Common myeloid progenitor, CD34-positive (primary cell): ENCODE data around the gene HOXB2.

Experiments used
- CTCF ChIA-PET: fragments of 350-600 bp; sonication (Branson Sonifier 250); formaldehyde crosslinking; loops from one replicate; lab custom pipeline; 2021; ENCODE audit warnings: antibody characterized with exemption; lab: Charles Lee
- POLR2A ChIA-PET: fragments of 350-600 bp; sonication (Branson Sonifier 250); formaldehyde crosslinking; loops from one replicate; lab custom pipeline; 2021; ENCODE audit warnings: antibody characterized with exemption; lab: Charles Lee
- DNase-seq, 3 donors: peaks; one replicate each; pipeline versions ENCODE4 v3.0.0 to v3.0.0-alpha.2; 2013
- H3K27ac ChIP-seq, 2 experiments: 1 replicate in 1 of 2; 2 replicates in 1 of 2; pipeline ENCODE4 v1.7.0; 2013; ENCODE audit warnings: inconsistent platforms in 2 of 2, low read length in 2 of 2, mild to moderate bottlenecking in 2 of 2, low read depth in 1 of 2, moderate library complexity in 1 of 2; ENCODE audit not compliant: severe bottlenecking in 2 of 2, insufficient read depth in 1 of 2, poor library complexity in 1 of 2
- H3K27me3 ChIP-seq, 5 experiments: replicated peaks in 2 of 5; 1 replicate in 3 of 5; 2 replicates in 2 of 5; pipeline versions ENCODE4 v1.6.1 to v1.7.0; 2013; ENCODE audit warnings: low read length in 4 of 5, mild to moderate bottlenecking in 2 of 5, moderate library complexity in 2 of 5, inconsistent platforms in 1 of 5; ENCODE audit not compliant: insufficient read depth in 5 of 5, control insufficient read depth in 4 of 5
- H3K36me3 ChIP-seq, 4 experiments: 1 replicate in 2 of 4; 2 replicates in 2 of 4; pipeline versions ENCODE4 v1.6.1 to v1.7.0; 2013; ENCODE audit warnings: low read length in 3 of 4, control low read depth in 1 of 4, mild to moderate bottlenecking in 1 of 4; ENCODE audit not compliant: control insufficient read depth in 4 of 4, insufficient read depth in 4 of 4
- H3K4me1 ChIP-seq, 4 experiments: 1 replicate in 3 of 4; 2 replicates in 1 of 4; pipeline versions ENCODE4 v1.6.1 to v1.7.1; 2013; ENCODE audit warnings: low read length in 3 of 4, mild to moderate bottlenecking in 3 of 4, control low read depth in 1 of 4, inconsistent platforms in 1 of 4, moderate library complexity in 1 of 4; ENCODE audit not compliant: control insufficient read depth in 4 of 4, insufficient read depth in 4 of 4; ENCODE audit errors: control extremely low read depth in 1 of 4
- H3K4me3 ChIP-seq, 7 experiments: 1 replicate in 4 of 7; 2 replicates in 3 of 7; pipeline versions ENCODE4 v1.5.1 to v1.7.0; 2013; ENCODE audit warnings: mild to moderate bottlenecking in 7 of 7, low read length in 6 of 7, moderate library complexity in 6 of 7, inconsistent platforms in 2 of 7, low read depth in 2 of 7, control low read depth in 1 of 7; ENCODE audit not compliant: insufficient read depth in 4 of 7, control insufficient read depth in 1 of 7; ENCODE audit errors: extremely low read depth in 1 of 7
- H3K9me3 ChIP-seq, 5 experiments: 1 replicate in 4 of 5; 2 replicates in 1 of 5; pipeline versions ENCODE4 v1.6.1 to v1.7.1; 2013; ENCODE audit warnings: low read length in 4 of 5, mild to moderate bottlenecking in 2 of 5, inconsistent platforms in 1 of 5, low read depth in 1 of 5, moderate library complexity in 1 of 5; ENCODE audit not compliant: control insufficient read depth in 4 of 5, insufficient read depth in 2 of 5; ENCODE audit errors: control extremely low read depth in 1 of 5
- WGBS: methylation state at CpG from one replicate; pipeline ENCODE4 v1.1.5; 2013; ENCODE audit not compliant: insufficient coverage; 5-methylcytosine and 5-hydroxymethylcytosine counted together

Gene HOXB2

GRCh38 chr17:48591255-48592056 lies 46.5 kb upstream of the HOXB2 start:
- Histone ChIP-seq H3K4me3 (peak overlapping the region in 4 of 7 experiments; percentile 75 to 97 (median 83)), H3K27me3 (peaks cover 0 to 14% (median 0%) of the 10 kb centered on the region in 5 experiments), H3K27ac (peak overlapping the region; percentile 80 to 87), H3K4me1 (peaks cover 13 to 84% (median 65%) of the 10 kb centered on the region in 4 experiments), H3K9me3 (no peaks in the 10 kb centered on the region), H3K36me3 (peaks cover 0 to 3% (median 0%) of the 10 kb centered on the region in 4 experiments)
- peak in 1 of 3 donors; percentile 49 for DNase-seq
- WGBS = 39% methylated on average over 5 of the region's 10 CpGs
- ChIA-PET CTCF (interaction anchor here (0.8 to 4.3 kb wide), 12 partner anchors 27 to 565 kb away, joined by 3 to 31 read pairs (median 6); no protein-coding TSS in a partner anchor), POLR2A (interaction anchor here (0.6 to 1.3 kb wide), 3 partner anchors 200 to 255 kb away, joined by 3 to 4 read pairs (median 3); no protein-coding TSS in a partner anchor)

- Histone ChIP-seq H3K36me3 (peaks cover 0 to 3% (median 0%) of the 10 kb centered on the region in 4 experiments), H3K27ac (peak overlapping the region; percentile 80 to 87), H3K4me1 (peaks cover 13 to 84% (median 66%) of the 10 kb centered on the region in 4 experiments), H3K27me3 (peaks cover 0 to 14% (median 0%) of the 10 kb centered on the region in 5 experiments), H3K9me3 (no peaks in the 10 kb centered on the region), H3K4me3 (peak overlapping the region in 6 of 7 experiments; percentile 11 to 97 (median 86))
- CTCF ChIA-PET = interaction anchor here (0.8 to 4.2 kb wide), 7 partner anchors 36 to 436 kb away, joined by 3 to 22 read pairs (median 3); no protein-coding TSS in a partner anchor
- POLR2A ChIA-PET = interaction anchor here (0.6 to 0.8 kb wide), 2 partner anchors 10 to 202 kb away, joined by 3 read pairs; no protein-coding TSS in a partner anchor
- no peak for DNase-seq
Measured at GRCh38 chr17:48590607-48591161, 45.8 kb upstream of the HOXB2 start.

GRCh38 chr17:48589831-48590606 lies 45.1 kb upstream of the HOXB2 start, which contains the start of gene HOXB3:
TSS of gene HOXB3 (minus strand) at chr17:48590241. CDS start at chr17:48552474, 37,767 bp downstream.
- H3K4me3 ChIP-seq = peak within 1 kb of the TSS; percentile 45 to 97 (median 82)
- CTCF ChIA-PET = interaction anchor here (1.0 to 4.2 kb wide), 9 partner anchors 14 to 435 kb away, joined by 3 to 22 read pairs (median 4); no protein-coding TSS in a partner anchor
- H3K27ac ChIP-seq = peak within 1 kb of the TSS; percentile 80 to 87
- H3K4me1 ChIP-seq = peaks cover 13 to 85% (median 69%) of the 10 kb centered on the region in 4 experiments
- peaks cover 0 to 14% (median 0%) of the 10 kb centered on the region in 5 experiments for H3K27me3 ChIP-seq
- H3K9me3 ChIP-seq = no peaks in the 10 kb centered on the region
- no peaks in the 10 kb centered on the region for H3K36me3 ChIP-seq
- 2% methylated on average over 16 of the region's 23 CpGs for WGBS
- DNase-seq = peak in 2 of 3 donors; percentile 62 to 71
- POLR2A ChIA-PET = interaction anchor here (0.5 to 0.8 kb wide), 2 partner anchors 10 to 1522 kb away, joined by 3 to 4 read pairs; no protein-coding TSS in a partner anchor

- CTCF ChIA-PET = interaction anchor here (0.8 to 2.1 kb wide), 15 partner anchors 13 to 284 kb away, joined by 3 to 11 read pairs (median 4); no protein-coding TSS in a partner anchor
- no peaks in the 10 kb centered on the region for H3K9me3 ChIP-seq
- peaks cover 0 to 14% (median 0%) of the 10 kb centered on the region in 5 experiments for H3K27me3 ChIP-seq
- H3K4me3 ChIP-seq = peak overlapping the region; percentile 45 to 97 (median 82)
- H3K36me3 ChIP-seq = no peaks in the 10 kb centered on the region
- peaks cover 13 to 86% (median 72%) of the 10 kb centered on the region in 4 experiments for H3K4me1 ChIP-seq
- H3K27ac ChIP-seq = peak overlapping the region; percentile 80 to 87
- WGBS = 6% methylated on average over 6 of the region's 10 CpGs
- peak in 1 of 3 donors; percentile 38 for DNase-seq
- POLR2A ChIA-PET = interaction anchor here (1.0 kb wide), 1 partner anchor 106 kb away, joined by 4 read pairs; no protein-coding TSS in a partner anchor
Measured at GRCh38 chr17:48589060-48589830, 44.3 kb upstream of the HOXB2 start.

GRCh38 chr17:48588528-48588927 lies 43.6 kb upstream of the HOXB2 start:
- peaks cover 0 to 11% (median 0%) of the 10 kb centered on the region in 5 experiments for H3K27me3 ChIP-seq
- POLR2A ChIA-PET = interaction anchor here (0.5 to 1.6 kb wide), 5 partner anchors 8 to 248 kb away, joined by 3 to 7 read pairs (median 4); no protein-coding TSS in a partner anchor
- 14% methylated on average over 1 of the region's 2 CpGs for WGBS
- peak overlapping the region in 6 of 7 experiments; percentile 53 to 97 (median 86) for H3K4me3 ChIP-seq
- H3K4me1 ChIP-seq = peaks cover 13 to 89% (median 71%) of the 10 kb centered on the region in 4 experiments
- peak overlapping the region; percentile 80 to 87 for H3K27ac ChIP-seq
- H3K9me3 ChIP-seq = no peaks in the 10 kb centered on the region
- no peaks in the 10 kb centered on the region for H3K36me3 ChIP-seq
- CTCF ChIA-PET = interaction anchor here (0.8 to 2.1 kb wide), 26 partner anchors 12 to 284 kb away, joined by 3 to 11 read pairs (median 4); partner anchors contain the start of gene HOXB8
- DNase-seq = no peak
